HG03571 (cell line): ENCODE measurements around the gene BANK1.

Source experiments
- ATAC-seq: cut with Tn5 transposase; IDR thresholded peaks from one replicate; pipeline ENCODE4 v1.9.1; 2021; ENCODE audit not compliant: unreplicated experiment

The BANK1 gene

DNA sequence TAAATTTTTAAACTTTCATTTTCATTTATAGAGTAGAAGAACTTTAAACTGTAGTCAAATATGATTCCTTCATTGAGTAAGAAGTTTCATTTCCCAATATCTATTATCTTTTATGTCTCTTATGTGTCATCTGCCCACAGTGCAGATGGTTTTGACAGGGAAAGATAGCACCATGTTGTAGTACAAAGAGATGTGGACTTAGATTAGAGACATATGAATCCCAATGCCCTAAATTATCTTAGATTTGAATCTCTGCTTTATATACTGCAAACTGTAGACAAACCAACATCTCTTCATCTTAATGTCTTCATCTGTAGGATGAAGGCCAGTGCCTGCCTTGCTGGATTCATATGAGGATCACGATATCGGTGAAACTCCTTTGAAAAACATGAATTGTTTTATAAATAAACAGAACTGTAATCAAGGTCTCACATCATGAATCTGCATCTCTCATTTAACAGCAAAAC lies 217.5 kb downstream of the BANK1 start:
- ATAC-seq = peak; percentile 92

DNA sequence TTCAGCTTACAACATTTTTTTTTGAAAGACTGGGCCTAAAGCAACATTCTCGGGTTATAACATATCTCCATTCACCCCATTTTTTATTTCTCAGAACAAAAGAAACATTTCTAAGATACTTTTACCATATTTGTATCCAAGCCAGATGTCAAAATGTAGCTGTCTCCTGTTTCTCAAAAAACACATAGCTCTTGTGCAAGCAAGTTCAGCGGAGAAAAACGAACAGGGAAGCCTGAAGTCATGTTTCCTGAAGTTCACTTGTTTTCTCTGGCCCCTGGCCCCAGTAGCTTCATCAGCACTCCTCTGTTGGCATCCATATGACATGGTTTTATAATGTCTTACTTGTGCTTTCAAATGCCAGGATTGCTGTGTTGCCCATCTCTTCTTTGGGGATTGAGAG lies 218.2 kb downstream of the BANK1 start:
- ATAC-seq = no peak

DNA sequence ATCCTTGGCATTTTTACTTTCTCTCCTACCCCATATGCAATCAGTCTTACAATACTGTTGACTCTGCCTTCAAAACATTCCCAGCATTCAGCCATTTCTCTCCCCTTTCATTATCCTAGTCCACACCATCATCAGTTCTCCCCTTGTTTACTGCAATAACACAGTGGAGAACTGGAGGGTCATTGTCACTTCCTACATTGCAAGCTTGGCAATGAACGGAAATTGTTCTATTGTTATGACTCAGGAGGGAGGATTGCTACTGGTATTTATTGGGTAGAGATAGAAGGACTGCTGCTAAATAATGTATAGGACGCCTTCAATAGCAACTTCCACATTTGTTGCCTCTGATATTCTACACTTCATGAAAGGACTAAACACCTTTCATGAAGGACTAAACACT lies 231.8 kb downstream of the BANK1 start:
- ATAC-seq = no peak

DNA sequence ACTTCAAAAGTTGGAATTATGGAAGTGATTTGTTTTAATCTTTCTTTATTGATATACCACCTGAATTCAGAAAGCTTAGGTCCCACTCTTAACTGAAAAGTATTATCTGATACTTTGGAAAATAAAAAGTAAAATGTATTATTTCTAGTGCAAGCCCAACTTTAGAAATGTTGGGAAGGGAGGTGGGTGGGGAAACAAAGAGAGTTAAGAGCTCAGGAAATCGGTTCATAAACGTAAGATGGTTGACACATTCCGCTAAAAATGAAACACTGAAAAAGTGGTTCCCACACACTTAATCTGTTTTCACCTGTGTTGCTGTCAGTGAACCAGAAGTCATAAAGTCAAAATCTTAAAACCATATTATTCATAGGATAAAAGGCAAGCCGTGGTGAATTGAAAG lies 237.4 kb downstream of the BANK1 start:
- ATAC-seq = no peak

DNA sequence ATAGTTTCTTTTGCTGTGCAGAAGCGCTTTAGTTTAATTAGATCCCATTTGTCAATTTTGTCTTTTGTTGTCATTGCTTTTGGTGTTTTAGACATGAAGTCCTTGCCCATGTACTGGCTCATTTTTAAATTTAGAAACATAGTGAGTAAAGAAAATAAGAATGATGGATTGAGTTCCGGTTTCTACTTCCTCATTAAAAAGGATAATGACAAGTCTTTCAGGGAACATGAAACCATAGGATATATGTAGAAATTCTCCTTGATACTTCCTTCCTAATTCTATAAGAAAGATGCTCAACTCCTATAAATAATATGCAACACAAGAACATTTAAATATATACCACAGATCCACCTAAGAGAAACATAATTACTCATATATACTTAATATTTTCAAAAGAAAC lies 240.9 kb downstream of the BANK1 start:
- ATAC-seq = no peak

DNA sequence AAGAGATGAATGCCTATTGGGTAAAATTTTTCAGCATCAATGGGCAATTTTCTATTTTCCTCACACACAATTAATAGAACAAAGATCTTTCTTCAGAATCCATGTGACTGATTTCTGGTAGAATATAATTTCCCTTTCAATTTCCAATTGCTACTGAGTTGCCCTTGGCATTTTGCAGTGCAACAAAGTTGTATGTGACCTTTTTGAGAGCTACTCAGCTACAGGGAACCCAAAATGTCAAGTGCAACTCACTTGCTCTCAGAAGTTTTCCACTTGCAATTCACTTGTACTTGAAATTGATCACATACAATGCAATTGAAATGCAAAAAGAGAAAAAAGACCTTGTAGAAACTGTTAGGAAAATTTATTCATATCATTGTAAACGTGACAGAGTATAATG lies 245.5 kb downstream of the BANK1 start:
- ATAC-seq = no peak

DNA sequence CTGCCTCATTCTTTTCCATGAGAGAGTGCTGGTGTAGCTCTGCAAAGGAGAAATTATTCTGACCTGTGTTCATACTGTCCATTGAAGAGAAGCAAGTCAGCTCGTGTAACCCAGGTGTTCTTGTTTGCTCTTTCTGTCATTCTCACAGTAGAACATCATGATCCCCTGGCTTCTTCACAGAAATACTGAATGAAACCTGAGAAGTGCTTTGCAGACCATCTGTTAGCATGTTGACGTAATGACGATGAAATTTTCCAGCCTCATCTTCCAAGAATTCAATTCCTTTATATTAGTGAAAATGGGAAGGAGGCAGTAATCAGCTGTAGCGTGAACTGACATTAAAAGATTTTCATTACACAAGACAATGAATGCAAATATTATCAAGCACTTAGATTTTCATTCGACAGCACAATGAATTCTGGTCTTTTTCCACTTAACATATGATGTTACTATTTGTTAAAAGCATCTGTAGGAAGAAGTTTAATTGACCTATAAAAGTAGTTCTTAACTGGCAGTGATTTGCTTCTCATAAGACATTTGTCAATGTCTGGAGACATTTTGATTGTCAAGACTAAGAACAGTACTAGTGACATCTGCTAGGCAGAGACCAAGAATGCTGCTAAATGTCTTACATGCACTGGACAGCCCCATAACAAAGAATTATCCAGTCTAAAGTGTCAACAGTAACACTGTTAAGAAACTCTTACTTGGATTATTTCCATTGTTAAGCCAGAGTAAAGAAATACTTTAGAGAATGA lies 246.3 kb downstream of the BANK1 start:
- ATAC-seq = no peak

DNA sequence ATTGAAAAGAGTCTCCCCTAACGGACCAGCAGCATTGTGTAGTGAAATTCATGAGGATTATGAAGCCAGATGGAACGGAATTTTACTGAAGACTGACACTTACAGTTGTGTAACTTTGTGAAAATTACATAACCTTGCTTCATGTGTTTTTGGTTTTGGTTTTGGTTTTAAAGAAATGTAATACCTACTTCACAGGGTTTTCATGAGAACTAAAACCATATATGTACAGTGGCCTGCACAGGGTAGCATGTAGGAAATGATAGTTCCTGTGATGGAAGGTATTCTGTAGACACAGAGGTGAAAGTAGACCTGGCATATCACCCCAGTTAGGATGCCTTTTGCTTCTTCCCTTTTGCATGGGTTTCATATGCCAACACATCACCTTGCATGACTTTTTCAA lies 247.0 kb downstream of the BANK1 start:
- no peak for ATAC-seq

DNA sequence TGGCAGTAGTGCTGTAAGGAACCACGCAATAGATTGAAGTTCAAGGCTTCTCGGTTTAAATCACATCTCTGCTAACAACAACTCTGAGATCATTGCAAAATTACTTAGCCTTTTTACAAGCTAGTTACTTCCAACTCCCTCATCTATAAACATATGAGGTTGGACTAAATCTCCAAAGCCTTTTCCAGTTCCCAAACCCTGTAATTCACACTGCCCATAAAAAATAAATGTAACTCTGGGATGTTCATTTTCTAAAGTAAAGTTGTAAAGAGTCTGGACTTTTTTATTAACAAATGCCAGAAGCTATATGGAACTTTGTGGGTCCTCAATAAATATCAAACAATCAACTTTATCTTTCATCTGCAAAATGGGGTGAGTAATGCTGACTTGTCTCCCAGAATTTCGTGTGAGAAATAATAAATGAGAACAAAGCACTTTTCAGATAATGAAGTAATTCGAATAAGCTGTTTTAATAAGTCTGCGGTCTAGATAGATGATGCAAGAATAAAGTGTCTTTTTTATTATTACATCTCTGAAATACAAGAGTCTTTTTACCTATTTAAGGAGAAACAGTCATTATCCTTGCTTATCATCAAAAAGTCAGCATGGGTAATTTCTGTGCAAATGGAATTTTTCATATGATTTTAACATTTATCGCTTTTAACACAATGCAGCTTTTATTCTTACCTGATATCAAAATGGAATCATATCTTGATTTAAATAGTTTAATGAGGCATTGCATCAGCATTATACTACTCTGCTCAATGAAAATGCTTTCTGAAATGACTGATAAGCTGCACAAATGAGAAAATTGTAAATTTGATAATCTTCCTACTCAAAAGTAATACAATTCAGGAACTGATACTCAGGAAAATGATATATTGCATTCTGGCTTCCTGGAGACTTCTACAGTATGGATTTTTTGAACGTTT lies 252.6 kb downstream of the BANK1 start:
- no peak for ATAC-seq

DNA sequence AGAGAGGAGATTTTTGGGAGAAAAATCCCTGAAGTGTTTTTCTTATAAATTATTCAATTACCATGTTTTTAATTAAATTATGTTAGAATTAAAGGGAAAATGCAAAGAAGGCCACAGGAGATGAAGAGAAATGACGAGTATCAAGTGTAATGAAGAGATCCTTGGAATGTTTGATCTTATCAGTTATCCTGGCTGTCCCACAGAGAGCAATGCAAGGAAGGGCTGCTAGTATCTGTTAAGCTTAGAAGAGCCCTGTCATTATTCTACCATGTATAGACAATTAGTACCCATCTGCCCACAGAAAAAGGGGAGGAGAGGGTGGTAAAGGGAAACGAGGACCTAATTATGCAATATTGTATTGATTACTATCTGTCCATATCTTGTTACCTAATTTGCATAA lies 257.1 kb downstream of the BANK1 start:
- no peak for ATAC-seq

DNA sequence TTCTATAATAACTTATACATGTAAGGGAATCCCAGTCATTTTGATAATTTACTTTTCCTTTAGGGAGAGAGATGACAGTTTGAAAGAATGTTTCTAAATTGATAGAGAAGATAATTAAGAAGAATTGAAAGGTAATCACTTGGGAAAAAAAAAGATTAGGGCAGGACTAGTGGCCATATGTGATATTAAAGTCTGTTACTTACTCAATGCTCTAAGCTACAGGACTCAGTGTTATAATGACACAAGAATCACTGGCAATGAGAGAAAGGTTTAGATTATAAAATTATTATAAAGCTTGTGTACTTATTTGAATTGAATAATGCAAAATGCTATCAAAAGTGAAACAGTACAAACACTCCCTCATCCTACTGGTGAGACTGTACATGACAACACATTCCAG lies 265.3 kb downstream of the BANK1 start:
- ATAC-seq = no peak

DNA sequence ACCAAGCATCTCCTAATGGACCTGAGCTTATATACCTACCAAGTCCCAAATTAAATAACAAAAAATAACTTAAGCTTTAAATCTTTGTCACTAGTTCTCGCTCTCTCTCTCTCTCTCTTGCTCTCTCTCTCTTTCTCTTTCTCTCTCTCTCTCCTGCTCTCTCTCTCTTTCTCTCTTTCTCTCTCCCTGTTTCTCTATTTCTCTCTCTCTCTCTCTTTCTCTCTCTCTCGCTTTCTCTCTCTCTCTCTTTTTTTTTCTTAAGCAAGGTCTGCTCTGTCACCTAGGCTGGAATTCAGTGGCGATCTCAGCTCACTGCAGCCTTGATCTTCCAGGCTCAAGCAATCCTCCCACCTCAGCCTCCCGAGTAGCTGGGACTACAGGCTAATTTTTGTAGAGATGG lies 266.6 kb downstream of the BANK1 start:
- no peak for ATAC-seq

DNA sequence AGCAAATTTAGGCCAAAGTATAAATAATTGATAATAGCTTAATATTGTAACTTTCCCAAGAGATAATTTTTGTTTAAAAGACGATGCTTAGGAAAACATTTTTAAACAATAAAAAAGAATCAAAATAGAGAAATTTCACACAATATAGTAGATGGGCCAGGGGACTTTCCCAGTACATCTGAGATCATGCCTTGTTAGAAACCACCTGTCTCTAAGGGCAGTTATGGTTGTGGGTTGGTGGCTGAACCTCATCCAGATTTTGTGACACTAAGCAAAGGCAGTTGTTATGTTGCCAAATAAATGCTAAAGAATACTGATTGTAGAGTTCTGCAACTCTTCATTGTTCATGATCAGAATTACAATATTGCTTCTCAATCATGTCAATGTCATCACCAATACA lies 270.6 kb downstream of the BANK1 start:
- ATAC-seq = peak; percentile 51

DNA sequence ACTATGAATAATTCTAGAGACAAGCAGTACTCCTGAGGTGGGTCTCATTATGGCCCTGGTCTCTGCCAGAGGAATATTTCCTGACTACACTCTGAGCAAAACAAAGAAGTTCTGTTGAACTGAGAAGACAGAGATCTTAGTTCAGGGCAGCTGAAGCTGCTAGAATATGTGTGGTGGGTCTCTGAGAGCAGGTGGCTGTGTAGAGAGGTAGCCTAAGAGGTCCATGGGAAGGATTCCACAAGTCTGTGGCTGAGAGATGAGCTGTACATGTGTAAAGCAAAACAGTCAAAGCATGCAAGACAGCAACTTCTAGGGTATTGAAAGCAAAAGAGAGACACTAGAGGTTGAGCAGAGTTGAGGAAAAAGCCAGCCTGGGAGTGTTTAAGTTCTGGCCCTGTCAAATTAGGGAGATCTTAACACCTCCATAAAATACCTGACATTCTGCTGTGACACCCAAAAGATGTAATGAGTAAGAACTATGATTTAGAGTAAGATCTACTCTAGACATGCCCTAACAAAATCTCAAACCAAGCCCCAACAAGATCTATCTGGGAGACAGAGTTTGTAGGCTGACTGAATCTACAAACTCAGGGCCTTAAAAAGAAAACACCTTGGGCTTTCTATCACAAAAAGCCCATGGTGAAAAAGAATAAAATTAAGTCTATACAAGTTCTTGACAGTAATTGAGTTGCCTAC lies 274.4 kb downstream of the BANK1 start:
- ATAC-seq = no peak

DNA sequence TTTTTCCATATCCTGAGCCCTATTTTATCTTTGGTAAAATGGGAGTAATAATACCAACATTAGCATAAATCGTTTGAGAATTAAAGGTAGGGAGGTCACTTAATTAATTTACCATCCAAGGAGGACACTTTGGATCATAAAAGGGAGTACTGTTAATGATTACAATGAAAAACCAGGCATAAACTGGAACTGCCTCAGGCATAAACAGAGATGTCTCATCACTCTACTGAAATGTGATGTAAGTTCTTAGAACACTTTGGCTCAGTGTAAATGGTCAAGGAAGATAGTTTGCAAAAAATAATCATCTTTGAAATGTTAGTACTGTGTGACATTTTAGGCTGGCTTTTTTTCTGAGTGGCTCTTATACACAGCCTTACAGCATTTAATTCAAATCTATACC lies 286.1 kb downstream of the BANK1 start:
- no peak for ATAC-seq

DNA sequence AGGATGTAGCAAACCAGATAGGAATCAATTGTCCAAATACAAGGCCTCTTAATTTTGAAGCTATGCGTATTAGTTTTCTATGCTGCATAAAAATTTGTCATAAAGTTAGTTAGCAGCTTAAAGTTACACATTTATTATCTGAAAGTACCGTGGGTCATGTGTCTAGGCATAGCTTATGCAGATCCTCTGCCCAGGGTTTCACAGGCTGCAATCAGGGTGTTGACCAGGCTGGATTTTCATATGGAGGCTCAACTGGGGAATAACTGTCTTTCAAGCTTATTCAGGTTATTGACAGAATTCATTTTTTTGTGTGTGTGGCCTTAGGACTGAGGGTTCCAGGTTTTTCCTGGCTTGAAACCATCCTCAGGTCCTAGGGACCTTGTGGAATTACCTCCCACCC lies 289.7 kb downstream of the BANK1 start:
- ATAC-seq = no peak

DNA sequence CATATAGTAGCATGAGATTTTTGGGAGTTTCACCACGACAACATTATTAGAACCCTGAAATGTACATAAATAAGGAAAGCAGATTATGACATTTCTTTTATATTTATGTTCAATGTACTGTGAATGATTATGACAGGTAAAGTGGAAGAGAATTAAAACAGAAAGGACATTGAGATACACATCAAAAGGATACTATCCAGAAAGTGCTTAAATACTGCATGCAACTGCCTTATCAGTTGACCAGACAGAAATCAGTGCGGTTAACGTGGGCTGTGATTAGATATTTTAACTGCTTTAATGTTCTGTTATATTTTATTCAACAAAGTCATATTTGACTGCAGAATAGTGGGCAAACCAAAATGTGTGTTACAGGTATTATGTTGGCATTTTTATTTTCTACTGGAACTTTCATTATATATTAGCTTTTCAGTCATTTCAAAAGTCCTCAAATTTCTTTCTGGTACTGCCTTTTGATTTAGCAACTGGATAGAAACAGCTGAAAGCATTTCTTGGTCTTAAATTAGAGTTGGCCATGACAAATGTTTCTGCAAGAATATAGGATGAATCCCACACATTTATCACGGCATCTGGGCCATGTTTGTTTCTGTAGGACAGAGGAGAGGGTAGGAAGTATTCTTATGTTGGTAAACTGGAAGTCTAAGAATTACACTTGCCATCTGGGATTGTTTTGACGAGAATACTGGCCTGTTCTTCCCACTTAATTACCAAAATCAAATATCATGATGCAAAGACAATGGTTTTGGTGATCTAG lies 299.5 kb downstream of the BANK1 start:
- no peak for ATAC-seq

DNA sequence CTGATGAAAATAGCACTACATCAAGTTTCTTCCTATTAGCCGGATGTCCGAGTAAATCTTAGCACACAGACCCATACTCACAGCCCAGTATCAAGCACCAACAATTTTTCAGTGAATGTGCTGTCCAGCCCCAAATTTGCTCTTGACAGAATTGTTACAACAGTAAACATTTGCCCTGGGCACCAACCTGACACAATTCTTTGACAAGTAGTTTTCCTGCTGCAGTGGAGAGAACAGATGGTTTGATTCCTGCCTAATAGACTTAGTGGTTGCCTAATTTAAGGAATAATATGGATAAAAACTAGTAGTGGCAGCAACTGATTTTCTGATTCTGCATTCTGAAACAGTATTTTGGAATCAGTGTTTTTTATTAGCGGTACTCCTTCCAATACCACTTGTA lies 301.1 kb downstream of the BANK1 start:
- no peak for ATAC-seq

DNA sequence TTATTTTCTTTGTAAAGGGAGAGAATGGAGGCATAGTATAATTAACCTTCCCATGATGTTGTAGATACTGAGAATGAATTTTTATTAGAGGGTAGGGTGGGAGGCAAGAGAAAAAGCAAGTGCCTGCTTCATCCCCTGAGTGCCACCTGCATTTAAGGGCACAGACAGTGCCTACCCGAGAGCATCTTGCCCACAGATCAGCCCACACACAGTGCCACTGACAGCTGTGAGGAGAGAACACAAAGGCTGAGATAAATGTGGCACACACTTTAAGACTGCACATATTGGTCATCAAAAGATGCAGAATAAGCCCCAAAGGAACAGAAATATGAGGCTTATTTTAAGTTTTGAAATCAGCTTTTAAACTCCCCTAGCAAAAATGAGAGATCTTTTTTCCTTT lies 304.0 kb downstream of the BANK1 start:
- ATAC-seq = no peak

DNA sequence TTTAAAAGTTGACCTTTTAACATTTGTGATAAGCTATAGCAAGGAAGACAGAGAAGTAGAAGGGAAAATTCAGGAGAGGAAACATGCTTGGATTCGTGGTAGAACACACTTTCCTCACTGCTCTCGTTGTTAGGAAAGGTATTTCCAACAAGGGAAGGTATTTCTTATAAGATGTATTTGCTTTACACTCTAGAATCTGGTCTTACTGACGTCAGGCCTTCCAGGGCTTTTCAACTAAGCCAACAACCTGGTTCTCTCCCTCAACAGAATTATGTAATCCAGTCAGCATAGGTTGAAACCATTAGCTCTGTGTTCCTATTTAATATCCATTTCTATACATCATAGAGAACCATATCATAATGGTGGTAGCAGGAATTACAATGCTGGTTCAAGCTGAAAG lies 312.8 kb downstream of the BANK1 start:
- ATAC-seq = no peak

DNA sequence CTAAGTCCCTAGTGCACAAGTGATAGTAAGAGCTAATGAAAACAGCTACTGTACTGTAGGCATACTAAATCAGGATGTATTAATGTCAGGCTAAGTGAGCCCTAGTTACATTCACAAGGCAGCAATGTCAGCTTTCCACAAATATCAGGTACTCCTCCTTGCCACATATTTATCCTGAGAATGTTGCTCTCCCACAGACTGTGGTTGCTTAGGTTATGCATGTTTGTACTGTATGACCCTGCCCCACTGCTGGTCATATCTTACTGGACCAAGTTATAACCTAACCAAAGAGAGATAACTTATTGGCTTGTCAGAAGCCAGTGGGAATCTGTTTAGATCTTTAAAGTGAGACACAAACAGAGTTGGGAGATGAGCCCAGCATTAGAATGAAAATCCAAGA lies 313.7 kb downstream of the BANK1 start:
- ATAC-seq = no peak
